Stimulated activated naive CD8-positive, alpha-beta T cell treated with anti-CD3 and anti-CD28 coated beads, Interleukin-15, amount 100 ng/mL, for 72 hours (primary cell): ENCODE results near the gene NET1.
"Not testable (repeated sequence)": the region's sequence is repeated elsewhere in the genome, so short reads cannot be mapped to it uniquely, and the experiment has no call there.

Experiments used
- ATAC-seq: fragments of 150-1000 bp; cut with Tn5 transposase; 2 replicates; pipeline ENCODE4 v1.10.0; 2021; ENCODE audit warnings: mild to moderate bottlenecking, moderate library complexity
- DNase-seq, 2 donors: peaks; one replicate each; pipeline ENCODE4 v3.0.0; 2021 to 2022
- H3K27ac Mint-ChIP-seq, 2 donors: one replicate each; pipeline ENCODE4 v1.8.0; 2022; ENCODE audit warnings: mild to moderate bottlenecking in 2 of 2, mixed read lengths in 2 of 2, moderate library complexity in 2 of 2
- H3K27me3 Mint-ChIP-seq: one replicate; pipeline ENCODE4 v1.8.0; 2022; ENCODE audit warnings: mixed read lengths
- H3K4me1 Mint-ChIP-seq: one replicate; pipeline ENCODE4 v1.8.0; 2022; ENCODE audit warnings: mild to moderate bottlenecking, mixed read lengths
- H3K4me3 Mint-ChIP-seq, 2 donors: one replicate each; pipeline ENCODE4 v1.8.0; 2022; ENCODE audit warnings: mild to moderate bottlenecking in 2 of 2, mixed read lengths in 2 of 2, moderate library complexity in 1 of 2
- H3K9me3 Mint-ChIP-seq, 2 donors: one replicate each; pipeline ENCODE4 v1.8.0; 2022; ENCODE audit warnings: mixed read lengths in 2 of 2

The NET1 gene

GRCh38 chr10:5390607-5391205, 21.7 kb upstream of the NET1 start:
- ATAC-seq (no peak), DNase-seq (no peak)
- peaks cover 29 to 39% of the 10 kb centered on the region in 2 donors for H3K9me3 Mint-ChIP-seq
- no peak overlapping the region for H3K4me3 Mint-ChIP-seq
- no peaks in the 10 kb centered on the region for H3K4me1 Mint-ChIP-seq
- H3K27ac Mint-ChIP-seq, result no peak overlapping the region
- peaks cover 13% of the 10 kb centered on the region for H3K27me3 Mint-ChIP-seq

- no peak for DNase-seq
- ATAC-seq, result no peak
- Mint-ChIP-seq H3K27me3 (peaks cover 13% of the 10 kb centered on the region), H3K4me3 (no peak overlapping the region), H3K9me3 (peaks cover 29 to 39% of the 10 kb centered on the region in 2 donors), H3K27ac (no peak overlapping the region), H3K4me1 (no peaks in the 10 kb centered on the region)
Observed at GRCh38 chr10:5391790-5392189, 20.6 kb upstream of the NET1 start.

GRCh38 chr10:5393529-5393928, 18.8 kb upstream of the NET1 start:
- no peak overlapping the region for H3K4me3 Mint-ChIP-seq
- no peaks in the 10 kb centered on the region for H3K4me1 Mint-ChIP-seq
- ATAC-seq (no peak), DNase-seq (no peak)
- H3K9me3 Mint-ChIP-seq, result peaks cover 23 to 32% of the 10 kb centered on the region in 2 donors
- H3K27ac Mint-ChIP-seq, result no peak overlapping the region
- H3K27me3 Mint-ChIP-seq, result peaks cover 15% of the 10 kb centered on the region

- H3K4me1 Mint-ChIP-seq, result no peaks in the 10 kb centered on the region
- no peak overlapping the region for H3K27ac Mint-ChIP-seq
- no peak for DNase-seq
- peaks cover 12 to 24% of the 10 kb centered on the region in 2 donors for H3K9me3 Mint-ChIP-seq
- ATAC-seq, result no peak
- no peak overlapping the region for H3K4me3 Mint-ChIP-seq
- peaks cover 15% of the 10 kb centered on the region for H3K27me3 Mint-ChIP-seq
Observed at GRCh38 chr10:5395168-5395567, 17.2 kb upstream of the NET1 start.

- no peak for ATAC-seq
- DNase-seq, result no peak
- Mint-ChIP-seq H3K4me1 (no peaks in the 10 kb centered on the region), H3K27ac (no peak overlapping the region), H3K9me3 (peaks cover 0 to 9% of the 10 kb centered on the region in 2 donors), H3K27me3 (peaks cover 15% of the 10 kb centered on the region), H3K4me3 (no peak overlapping the region)
Observed at GRCh38 chr10:5396556-5397300, 15.6 kb upstream of the NET1 start.

- Mint-ChIP-seq H3K27me3 (peaks cover 8% of the 10 kb centered on the region), H3K4me3 (no peak overlapping the region), H3K4me1 (no peaks in the 10 kb centered on the region), H3K9me3 (no peaks in the 10 kb centered on the region), H3K27ac (no peak overlapping the region)
- ATAC-seq, result no peak
- DNase-seq, result no peak
Observed at GRCh38 chr10:5399332-5399731, 13.0 kb upstream of the NET1 start.

- Mint-ChIP-seq H3K4me3 (no peak overlapping the region), H3K27ac (no peak overlapping the region), H3K4me1 (no peaks in the 10 kb centered on the region), H3K9me3 (no peaks in the 10 kb centered on the region), H3K27me3 (peaks cover 8% of the 10 kb centered on the region)
- no peak for ATAC-seq
- DNase-seq, result no peak
Observed at GRCh38 chr10:5400468-5401240, 11.7 kb upstream of the NET1 start.

- H3K4me3 Mint-ChIP-seq, result no peak overlapping the region
- ATAC-seq (no peak), DNase-seq (no peak)
- H3K9me3 Mint-ChIP-seq, result no peaks in the 10 kb centered on the region
- no peaks in the 10 kb centered on the region for H3K4me1 Mint-ChIP-seq
- H3K27me3 Mint-ChIP-seq, result peaks cover 3% of the 10 kb centered on the region
- H3K27ac Mint-ChIP-seq, result no peak overlapping the region
Observed at GRCh38 chr10:5402798-5403197, 9.6 kb upstream of the NET1 start.

- Mint-ChIP-seq H3K27ac (peak within 1 kb of the TSS in 1 of 2 donors; percentile 54), H3K9me3 (no peaks in the 10 kb centered on the region), H3K4me1 (no peaks in the 10 kb centered on the region), H3K4me3 (no peak within 1 kb of the TSS), H3K27me3 (peaks cover 6% of the 10 kb centered on the region)
- DNase-seq (no peak), ATAC-seq (no peak)
Observed at GRCh38 chr10:5404208-5405041, 7.9 kb upstream of the NET1 start, which contains the start of gene TUBAL3. Gene TUBAL3, minus strand, starts transcription at chr10:5404828. Its CDS starts 36 bp downstream, at chr10:5404792.

- no peak for DNase-seq
- Mint-ChIP-seq H3K4me1 (no peaks in the 10 kb centered on the region), H3K4me3 (no peak overlapping the region), H3K9me3 (peaks cover 0 to 7% of the 10 kb centered on the region in 2 donors), H3K27ac (no peak overlapping the region), H3K27me3 (peaks cover 15% of the 10 kb centered on the region)
- no peak for ATAC-seq
Observed at GRCh38 chr10:5406918-5407317, 5.4 kb upstream of the NET1 start.

GRCh38 chr10:5410787-5411186, 1.6 kb upstream of the NET1 start:
- ATAC-seq, H3K4me3 Mint-ChIP-seq, H3K4me1 Mint-ChIP-seq: not testable (repeated sequence)

GRCh38 chr10:5411941-5412276, 448 bp upstream of the NET1 start:
- peak overlapping the region in 1 of 2 donors; percentile 63 for H3K27ac Mint-ChIP-seq
- peak overlapping the region in 1 of 2 donors; percentile 75 for H3K4me3 Mint-ChIP-seq
- peaks cover 0 to 7% of the 10 kb centered on the region in 2 donors for H3K9me3 Mint-ChIP-seq
- no peak for DNase-seq
- H3K27me3 Mint-ChIP-seq, result peaks cover 15% of the 10 kb centered on the region
- no peak for ATAC-seq
- H3K4me1 Mint-ChIP-seq, result no peaks in the 10 kb centered on the region

More at GRCh38 chr10:5410787-5411186, 1.6 kb upstream of the NET1 start:
- peaks cover 15% of the 10 kb centered on the region for H3K27me3 Mint-ChIP-seq
- H3K27ac Mint-ChIP-seq, H3K9me3 Mint-ChIP-seq, DNase-seq: not testable (repeated sequence)

- DNase-seq (no peak), ATAC-seq (no peak)
- H3K4me3 Mint-ChIP-seq, result no peak overlapping the region
- no peaks in the 10 kb centered on the region for H3K4me1 Mint-ChIP-seq
- H3K27me3 Mint-ChIP-seq, result peaks cover 15% of the 10 kb centered on the region
- no peak overlapping the region for H3K27ac Mint-ChIP-seq
- H3K9me3 Mint-ChIP-seq, result peaks cover 4 to 13% of the 10 kb centered on the region in 2 donors
Observed at GRCh38 chr10:5413012-5413938, 918 bp downstream of the NET1 start.

- H3K27ac Mint-ChIP-seq, result no peak overlapping the region
Observed at GRCh38 chr10:5416981-5417380, 4.6 kb downstream of the NET1 start.

More at GRCh38 chr10:5416981-5417380, 4.6 kb downstream of the NET1 start:
- H3K4me3 Mint-ChIP-seq, result no peak overlapping the region
- DNase-seq, result no peak
- H3K27me3 Mint-ChIP-seq, result no peaks in the 10 kb centered on the region
- no peak for ATAC-seq
- H3K4me1 Mint-ChIP-seq, result no peaks in the 10 kb centered on the region
- peaks cover 22 to 25% of the 10 kb centered on the region in 2 donors for H3K9me3 Mint-ChIP-seq
